Medulla oblongata (tissue), 1 donor: ENCODE results near the gene SHISA8.

Experiments used
- DNase-seq: peaks from one replicate; pipeline ENCODE4 v3.0.0-alpha.2; 2015; ENCODE audit errors: extremely low spot score

The SHISA8 gene

GRCh38 chr22:41913842-41914534 lies 886 bp downstream of the SHISA8 start:
- DNase-seq, result no peak

GRCh38 chr22:41913040-41913719 lies 1.7 kb downstream of the SHISA8 start:
- DNase-seq, result no peak

- no peak for DNase-seq
Observed at GRCh38 chr22:41912338-41913039, 2.4 kb downstream of the SHISA8 start.

- DNase-seq, result no peak
Observed at GRCh38 chr22:41911001-41911611, 3.8 kb downstream of the SHISA8 start.

GRCh38 chr22:41910050-41911000 lies 4.5 kb downstream of the SHISA8 start:
- DNase-seq, result peak; percentile 78

GRCh38 chr22:41909310-41910049 lies 5.4 kb downstream of the SHISA8 start:
- peak; percentile 40 for DNase-seq

- DNase-seq, result no peak
Observed at GRCh38 chr22:41908411-41909309, 6.2 kb downstream of the SHISA8 start.

- DNase-seq, result no peak
Observed at GRCh38 chr22:41907436-41908401, 7.2 kb downstream of the SHISA8 start.

GRCh38 chr22:41906822-41907221 lies 8.1 kb downstream of the SHISA8 start:
- no peak for DNase-seq

- DNase-seq, result no peak
Observed at GRCh38 chr22:41905411-41906202, 9.3 kb downstream of the SHISA8 start.

- no peak for DNase-seq
Observed at GRCh38 chr22:41904450-41905410, 10.1 kb downstream of the SHISA8 start.

GRCh38 chr22:41902932-41903421 lies 11.9 kb downstream of the SHISA8 start:
- DNase-seq, result no peak

GRCh38 chr22:41902016-41902415 lies 12.9 kb downstream of the SHISA8 start:
- no peak for DNase-seq

- no peak for DNase-seq
Observed at GRCh38 chr22:41900652-41901312, 14.1 kb downstream of the SHISA8 start.

- no peak for DNase-seq
Observed at GRCh38 chr22:41899992-41900651, 14.8 kb downstream of the SHISA8 start.
